ENCODE data around the gene CHIT1. TPM values are rescaled to one million over a fixed set of nuclear protein-coding genes. Genes with fewer than 3 reads are reported as not detected.

CHIT1 gene
- total and polyA plus RNA-seq, 9 of the 15 experiments (the other 6 are each of a cell fraction or from before 2014, with no cell fraction given) = not detected

DNA sequence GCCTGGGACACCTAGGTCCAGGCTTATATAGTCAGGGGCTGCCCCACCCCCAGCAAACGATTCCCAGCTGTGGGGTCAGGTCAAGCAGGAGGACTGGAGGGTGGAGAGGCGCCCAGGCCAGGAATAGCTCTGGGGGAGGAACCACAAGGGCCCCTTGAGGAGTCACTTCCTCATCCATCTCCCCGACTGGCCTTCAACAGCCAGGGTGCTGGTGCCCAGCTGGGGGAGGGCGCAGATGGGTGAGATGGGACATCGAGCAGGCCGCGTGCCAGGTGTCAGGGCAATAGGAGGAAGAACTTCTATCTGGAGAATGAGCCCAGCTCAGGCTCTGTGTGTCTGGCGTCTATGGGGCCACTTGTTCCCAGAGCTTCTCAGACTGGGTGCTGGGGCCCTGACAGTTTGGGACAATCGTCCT is 53.6 kb downstream of the CHIT1 start:
- POLR2A ChIA-PET = interaction anchor here (1.2 kb wide), 1 partner anchor 15 kb away, joined by 4 read pairs; no protein-coding TSS in a partner anchor
- Histone ChIP-seq H3K27ac (ENCODE audit: extremely low read depth, low read depth, low read length) (no peak overlapping the region), H3K27me3 (ENCODE audit: control insufficient read depth in 2 of 2, insufficient read depth in 2 of 2, low read length in 2 of 2) (peaks cover 12 to 71% of the 10 kb centered on the region in 2 experiments; a peak in 4 of 5 replicates), H3K9ac (ENCODE audit: insufficient read depth in 1 of 2, low read depth in 2 of 2, low read length in 2 of 2) (0 out of 4 replicates have a peak overlapping the region, but pooled peaks of 1 of the 2 experiments have one; percentile 4), H3K4me3 (no peak overlapping the region), H3K9me1 (ENCODE audit: control insufficient read depth, insufficient read depth, low read length) (no peaks in the 10 kb centered on the region), H2AFZ (ENCODE audit: low read depth, low read length) (no peak overlapping the region), H3K9me3 (replicated peaks; ENCODE audit: control insufficient read depth, insufficient read depth, low read depth, low read length) (no peaks in the 10 kb centered on the region), H3K79me2 (ENCODE audit: control insufficient read depth, insufficient read depth, low read length) (no peaks in the 10 kb centered on the region), H3K36me3 (ENCODE audit: control insufficient read depth, insufficient read depth, low read length) (no peaks in the 10 kb centered on the region), H3K4me1 (replicated peaks in 1 of 2; ENCODE audit: control insufficient read depth in 2 of 2, insufficient read depth in 2 of 2, low read length in 2 of 2) (peaks cover 0 to 8% of the 10 kb centered on the region in 2 experiments; a peak in 1 of 5 replicates), H4K20me1 (replicated peaks; ENCODE audit: control insufficient read depth, insufficient read depth, low read length) (peaks cover 26% of the 10 kb centered on the region; the same call in 1 of the 2 replicates), H3K4me2 (ENCODE audit: insufficient read depth, low read length) (no peak overlapping the region)
- intact Hi-C loops (cut with micrococcal nuclease) = no loop called here
- CTCF ChIA-PET (ENCODE audit: low intra/inter-chr PET ratio) = interaction anchor here (0.6 kb wide), 1 partner anchor 12 kb away, joined by 3 read pairs; no protein-coding TSS in a partner anchor
- FAIRE-seq (no peak), DNase-seq (ENCODE audit: extremely low read depth in 1 of 4, low spot score in 3 of 4) (no peak), ATAC-seq (no peak)
- WGBS (ENCODE audit: insufficient coverage, low coverage, missing lambda C conversion rate) = 0% methylated on average over 9 of the region's 9 CpGs
- TF ChIP-seq GTF2E2 (tag; IDR thresholded peaks at IDR 0.05) (no peak), ZKSCAN8 (CRISPR knock-in tag; IDR thresholded peaks at IDR 0.05) (no peak), CREB1 (IDR thresholded peaks at IDR 0.05) (no peak), CREB1 (CRISPR knock-in tag; IDR thresholded peaks at IDR 0.05) (no peak), NUFIP1 (IDR thresholded peaks at IDR 0.05; ENCODE audit: partially characterized antibody) (no peak), CHD4 (IDR thresholded peaks at IDR 0.05; ENCODE audit: insufficient read depth, insufficient replicate concordance, low read depth, low read length, poor library complexity, severe bottlenecking) (no peak), ELF4 (CRISPR knock-in tag; IDR thresholded peaks at IDR 0.05) (no peak), MEF2D (tag; conservative IDR thresholded peaks at IDR 0.05; ENCODE audit: low read depth) (no peak), ZNF347 (CRISPR knock-in tag; IDR thresholded peaks at IDR 0.05; ENCODE audit: low read depth) (no peak), DMBX1 (CRISPR knock-in tag; IDR thresholded peaks at IDR 0.05; ENCODE audit: borderline replicate concordance) (no peak), NR2F6 (CRISPR knock-in tag; IDR thresholded peaks at IDR 0.05) (no peak), ZNF24 (IDR thresholded peaks at IDR 0.05) (no peak), MYBL2 (IDR thresholded peaks at IDR 0.05; ENCODE audit: low read depth) (no peak), MYBL2 (CRISPR knock-in tag; IDR thresholded peaks at IDR 0.05; ENCODE audit: borderline replicate concordance) (no peak), ATF1 (CRISPR knock-in tag; IDR thresholded peaks at IDR 0.05) (no peak), ATF1 (tag; IDR thresholded peaks at IDR 0.05) (no peak), KAT8 (IDR thresholded peaks at IDR 0.05; ENCODE audit: low read depth) (no peak)
- TF ChIP-seq, protein P1, sequence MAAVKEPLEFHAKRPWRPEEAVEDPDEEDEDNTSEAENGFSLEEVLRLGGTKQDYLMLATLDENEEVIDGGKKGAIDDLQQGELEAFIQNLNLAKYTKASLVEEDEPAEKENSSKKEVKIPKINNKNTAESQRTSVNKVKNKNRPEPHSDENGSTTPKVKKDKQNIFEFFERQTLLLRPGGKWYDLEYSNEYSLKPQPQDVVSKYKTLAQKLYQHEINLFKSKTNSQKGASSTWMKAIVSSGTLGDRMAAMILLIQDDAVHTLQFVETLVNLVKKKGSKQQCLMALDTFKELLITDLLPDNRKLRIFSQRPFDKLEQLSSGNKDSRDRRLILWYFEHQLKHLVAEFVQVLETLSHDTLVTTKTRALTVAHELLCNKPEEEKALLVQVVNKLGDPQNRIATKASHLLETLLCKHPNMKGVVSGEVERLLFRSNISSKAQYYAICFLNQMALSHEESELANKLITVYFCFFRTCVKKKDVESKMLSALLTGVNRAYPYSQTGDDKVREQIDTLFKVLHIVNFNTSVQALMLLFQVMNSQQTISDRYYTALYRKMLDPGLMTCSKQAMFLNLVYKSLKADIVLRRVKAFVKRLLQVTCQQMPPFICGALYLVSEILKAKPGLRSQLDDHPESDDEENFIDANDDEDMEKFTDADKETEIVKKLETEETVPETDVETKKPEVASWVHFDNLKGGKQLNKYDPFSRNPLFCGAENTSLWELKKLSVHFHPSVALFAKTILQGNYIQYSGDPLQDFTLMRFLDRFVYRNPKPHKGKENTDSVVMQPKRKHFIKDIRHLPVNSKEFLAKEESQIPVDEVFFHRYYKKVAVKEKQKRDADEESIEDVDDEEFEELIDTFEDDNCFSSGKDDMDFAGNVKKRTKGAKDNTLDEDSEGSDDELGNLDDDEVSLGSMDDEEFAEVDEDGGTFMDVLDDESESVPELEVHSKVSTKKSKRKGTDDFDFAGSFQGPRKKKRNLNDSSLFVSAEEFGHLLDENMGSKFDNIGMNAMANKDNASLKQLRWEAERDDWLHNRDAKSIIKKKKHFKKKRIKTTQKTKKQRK (IDR thresholded peaks at IDR 0.05; ENCODE audit: borderline replicate concordance, low read depth, low read length) = no peak
- in situ Hi-C loops (cut with MboI) = no loop called here
- no TSS peak for BruUV-seq (replicated peaks)
